Stimulated activated CD4-positive, alpha-beta T cell treated with anti-CD3 and anti-CD28 coated beads, TNF-alpha, amount 100 ng/mL, for 48 hours (primary cell): Measurements from ENCODE around the gene MUSK.
"Not testable (repeated sequence)": the region's sequence is repeated elsewhere in the genome, so short reads cannot be mapped to it uniquely, and the experiment has no call there.

Experiments
- DNase-seq, 3 donors: peaks; one replicate each; pipeline ENCODE4 v3.0.0-alpha.2; 2020; ENCODE audit warnings: low read depth in 3 of 3

MUSK gene

GRCh38 chr9:110809038-110809595 is 140.5 kb downstream of the MUSK start:
- DNase-seq = no peak

GRCh38 chr9:110810262-110810976 is 141.8 kb downstream of the MUSK start:
- no peak for DNase-seq

- DNase-seq = no peak
Measured at GRCh38 chr9:110812886-110813285, 144.3 kb downstream of the MUSK start.

GRCh38 chr9:110814159-110814558 is 145.6 kb downstream of the MUSK start:
- DNase-seq = no peak

GRCh38 chr9:110815361-110815760 is 146.8 kb downstream of the MUSK start:
- DNase-seq = no peak

- DNase-seq = no peak
Measured at GRCh38 chr9:110820381-110820780, 151.8 kb downstream of the MUSK start.

- no peak for DNase-seq
Measured at GRCh38 chr9:110821064-110821463, 152.5 kb downstream of the MUSK start.

- not testable (repeated sequence) for DNase-seq
Measured at GRCh38 chr9:110825129-110825528, 156.5 kb downstream of the MUSK start.

GRCh38 chr9:110825950-110826349 is 157.4 kb downstream of the MUSK start:
- DNase-seq = no peak

- DNase-seq = not testable (repeated sequence)
Measured at GRCh38 chr9:110826400-110826799, 157.8 kb downstream of the MUSK start.

GRCh38 chr9:110828264-110828663 is 159.7 kb downstream of the MUSK start:
- DNase-seq = no peak

- DNase-seq = no peak
Measured at GRCh38 chr9:110830495-110830894, 161.9 kb downstream of the MUSK start.

- DNase-seq = no peak
Measured at GRCh38 chr9:110832926-110833325, 164.3 kb downstream of the MUSK start.

GRCh38 chr9:110835404-110835803 is 166.8 kb downstream of the MUSK start:
- no peak for DNase-seq

- DNase-seq = no peak
Measured at GRCh38 chr9:110835859-110836271, 167.3 kb downstream of the MUSK start.

GRCh38 chr9:110837401-110838005 is 168.9 kb downstream of the MUSK start:
- no peak for DNase-seq

- DNase-seq = no peak
Measured at GRCh38 chr9:110842169-110842568, 173.6 kb downstream of the MUSK start.

- DNase-seq = no peak
Measured at GRCh38 chr9:110842986-110843385, 174.4 kb downstream of the MUSK start.

- no peak for DNase-seq
Measured at GRCh38 chr9:110844121-110844520, 175.5 kb downstream of the MUSK start.

- DNase-seq = no peak
Measured at GRCh38 chr9:110846215-110846614, 177.6 kb downstream of the MUSK start.

GRCh38 chr9:110847671-110848070 is 179.1 kb downstream of the MUSK start:
- DNase-seq = no peak

- DNase-seq = no peak
Measured at GRCh38 chr9:110850401-110851135, 182.0 kb downstream of the MUSK start.
